HG02610 (cell line): ENCODE results near the gene ZNF618.
"Not testable (repeated sequence)": the region's sequence is repeated elsewhere in the genome, so short reads cannot be mapped to it uniquely, and the experiment has no call there.

Experiments
- ATAC-seq: cut with Tn5 transposase; IDR thresholded peaks from one replicate; pipeline ENCODE4 v1.9.1; 2021; ENCODE audit warnings: mild to moderate bottlenecking, moderate library complexity; ENCODE audit not compliant: unreplicated experiment

ZNF618 gene

GRCh38 chr9:114034196-114034595 is 158.1 kb downstream of the ZNF618 start:
- ATAC-seq, result no peak

- ATAC-seq, result no peak
Observed at GRCh38 chr9:114034661-114035062, 158.6 kb downstream of the ZNF618 start.

- ATAC-seq, result no peak
Observed at GRCh38 chr9:114035221-114035844, 159.2 kb downstream of the ZNF618 start.

- ATAC-seq, result no peak
Observed at GRCh38 chr9:114035845-114036801, 160.0 kb downstream of the ZNF618 start.

DNA sequence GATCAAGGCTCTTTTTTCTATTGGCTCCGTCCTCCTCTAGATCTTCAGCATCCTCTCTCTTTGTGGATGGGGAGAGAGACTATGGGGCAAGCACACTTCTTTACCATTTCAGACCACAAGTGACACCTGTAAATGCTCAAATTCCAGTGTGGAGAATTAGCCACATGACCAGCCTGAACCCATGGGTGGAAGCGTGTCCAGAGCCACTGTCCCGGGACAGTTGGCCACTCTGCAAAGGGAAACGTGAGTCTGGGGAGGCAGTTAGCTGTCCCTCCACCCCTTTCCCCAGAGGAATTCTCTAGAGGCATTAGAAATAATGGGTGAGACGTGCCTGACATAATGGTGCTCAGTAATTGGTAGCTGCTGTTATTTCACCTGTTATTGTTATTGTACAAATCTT is 161.1 kb downstream of the ZNF618 start:
- ATAC-seq, result no peak

DNA sequence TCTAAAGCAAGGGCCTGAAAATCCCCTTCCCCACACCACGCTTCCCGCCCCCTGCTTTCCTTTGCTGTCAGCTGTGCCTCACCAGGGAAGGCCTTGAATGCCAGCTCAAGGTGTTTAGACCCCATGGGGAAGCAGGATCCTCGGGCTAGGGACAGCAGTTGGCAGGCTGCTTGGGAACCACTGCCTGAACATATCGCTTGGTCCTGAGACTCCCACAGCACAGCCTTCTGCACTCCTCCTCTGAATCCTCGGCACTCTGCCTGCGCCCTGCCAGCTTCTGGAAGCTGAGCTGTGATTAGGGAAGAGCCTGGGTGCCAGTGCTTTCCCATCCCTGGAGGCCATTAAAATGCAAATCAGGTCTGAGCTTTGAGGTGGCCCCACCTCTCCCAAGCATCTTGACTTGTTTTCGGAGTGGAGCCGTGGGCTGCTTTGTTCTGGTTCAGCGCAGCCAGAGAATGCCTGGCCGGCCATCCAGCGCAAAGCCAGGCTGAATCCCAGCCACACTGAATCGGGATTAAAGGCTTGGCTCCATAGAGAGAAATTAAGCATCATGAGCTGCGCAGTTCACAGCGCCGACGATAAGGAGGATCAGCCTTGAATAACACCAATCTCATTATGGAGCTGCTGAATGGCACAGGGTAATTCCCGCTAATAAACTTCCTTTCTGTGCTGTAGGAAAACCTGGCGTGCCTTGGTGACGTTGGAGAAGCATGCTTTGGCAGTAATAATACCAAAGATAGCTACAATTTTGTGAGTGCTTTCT is 162.0 kb downstream of the ZNF618 start:
- ATAC-seq, result no peak

GRCh38 chr9:114038724-114039313 is 162.7 kb downstream of the ZNF618 start:
- ATAC-seq, result no peak

GRCh38 chr9:114039484-114039883 is 163.4 kb downstream of the ZNF618 start:
- no peak for ATAC-seq

GRCh38 chr9:114043660-114044059 is 167.6 kb downstream of the ZNF618 start:
- ATAC-seq, result not testable (repeated sequence)

DNA sequence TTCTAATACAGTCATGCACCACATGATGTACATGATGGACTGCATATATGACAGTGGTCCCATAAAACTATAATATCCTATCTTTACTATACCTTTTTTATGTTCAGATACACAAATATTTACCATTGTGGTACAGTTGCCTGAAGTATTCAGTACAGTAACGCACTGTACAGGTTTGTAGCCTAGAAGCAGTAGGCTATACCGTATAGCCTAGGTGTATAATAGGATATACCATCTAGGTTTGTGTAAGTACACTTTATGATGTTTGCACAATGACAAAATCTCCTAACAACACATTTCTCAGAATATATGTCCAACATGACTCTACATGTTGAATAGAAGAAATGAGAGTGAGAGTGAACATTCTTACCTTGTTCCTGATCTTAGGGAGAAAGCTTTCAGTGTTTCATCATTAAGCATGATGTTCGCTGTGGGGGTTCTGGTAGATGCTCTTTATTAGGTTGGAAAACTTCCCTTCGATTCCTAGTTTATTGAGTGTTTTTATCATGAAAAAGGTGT is 170.2 kb downstream of the ZNF618 start:
- ATAC-seq, result no peak

- no peak for ATAC-seq
Observed at GRCh38 chr9:114046875-114047274, 170.8 kb downstream of the ZNF618 start.

DNA sequence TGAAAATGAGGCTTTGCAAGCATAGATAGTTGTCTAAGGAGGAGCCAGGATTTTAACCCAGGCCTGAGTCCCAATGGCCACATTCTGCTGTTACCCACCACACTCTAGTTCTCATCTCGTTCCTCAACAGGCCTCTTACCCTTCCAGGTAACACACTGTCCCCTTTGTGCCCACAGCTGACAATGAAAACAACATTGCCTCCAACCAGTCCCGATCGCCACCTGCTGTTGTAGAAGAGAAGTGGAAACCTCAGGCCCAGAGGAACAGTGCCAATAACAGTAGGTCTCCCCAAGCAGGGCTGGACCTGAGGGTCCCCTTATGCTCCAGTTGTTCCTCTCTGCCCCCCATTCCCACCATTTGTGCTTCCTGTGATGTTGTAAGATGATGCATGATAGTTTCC is 171.6 kb downstream of the ZNF618 start:
- no peak for ATAC-seq

- no peak for ATAC-seq
Observed at GRCh38 chr9:114048533-114049415, 172.7 kb downstream of the ZNF618 start.

DNA sequence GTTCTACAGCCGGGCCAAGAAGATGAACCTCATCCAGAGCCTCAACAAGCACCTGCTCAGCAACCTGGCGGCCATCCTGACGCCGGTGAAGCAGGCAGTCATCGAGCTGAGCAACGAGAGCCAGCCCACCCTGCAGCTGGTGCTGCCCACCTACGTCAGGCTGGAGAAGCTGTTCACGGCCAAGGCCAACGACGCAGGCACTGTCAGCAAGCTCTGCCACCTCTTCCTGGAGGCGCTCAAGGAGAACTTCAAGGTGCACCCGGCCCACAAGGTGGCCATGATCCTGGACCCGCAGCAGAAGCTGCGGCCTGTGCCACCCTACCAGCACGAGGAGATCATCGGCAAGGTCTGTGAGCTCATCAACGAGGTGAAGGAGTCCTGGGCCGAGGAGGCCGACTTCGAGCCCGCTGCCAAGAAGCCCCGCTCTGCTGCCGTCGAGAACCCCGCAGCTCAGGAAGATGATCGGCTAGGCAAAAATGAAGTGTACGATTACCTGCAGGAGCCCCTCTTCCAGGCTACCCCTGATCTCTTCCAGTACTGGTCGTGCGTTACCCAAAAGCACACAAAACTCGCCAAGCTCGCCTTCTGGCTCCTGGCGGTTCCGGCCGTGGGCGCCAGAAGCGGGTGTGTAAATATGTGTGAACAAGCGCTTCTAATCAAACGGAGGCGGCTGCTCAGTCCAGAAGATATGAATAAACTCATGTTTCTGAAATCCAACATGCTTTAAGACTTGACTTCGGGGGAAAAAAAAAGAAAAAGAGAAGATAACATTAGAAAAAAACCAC is 173.5 kb downstream of the ZNF618 start:
- no peak for ATAC-seq

DNA sequence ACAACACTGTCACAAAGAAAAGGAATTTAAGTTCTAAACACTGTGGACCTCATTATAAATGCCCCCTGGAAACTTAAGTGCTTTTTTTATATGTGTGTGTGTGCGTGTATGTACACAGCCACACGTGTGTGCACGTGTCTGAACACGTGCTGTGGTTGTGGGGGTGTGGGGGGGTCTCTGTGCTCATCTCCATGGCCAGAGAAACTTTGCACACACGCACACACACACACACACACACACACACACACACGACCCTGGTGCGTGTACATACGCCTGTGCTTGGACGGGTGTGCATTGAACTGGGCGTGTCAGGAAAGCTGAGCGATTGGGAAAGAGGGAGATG is 174.1 kb downstream of the ZNF618 start:
- ATAC-seq, result no peak

GRCh38 chr9:114050646-114051045 is 174.5 kb downstream of the ZNF618 start:
- no peak for ATAC-seq

DNA sequence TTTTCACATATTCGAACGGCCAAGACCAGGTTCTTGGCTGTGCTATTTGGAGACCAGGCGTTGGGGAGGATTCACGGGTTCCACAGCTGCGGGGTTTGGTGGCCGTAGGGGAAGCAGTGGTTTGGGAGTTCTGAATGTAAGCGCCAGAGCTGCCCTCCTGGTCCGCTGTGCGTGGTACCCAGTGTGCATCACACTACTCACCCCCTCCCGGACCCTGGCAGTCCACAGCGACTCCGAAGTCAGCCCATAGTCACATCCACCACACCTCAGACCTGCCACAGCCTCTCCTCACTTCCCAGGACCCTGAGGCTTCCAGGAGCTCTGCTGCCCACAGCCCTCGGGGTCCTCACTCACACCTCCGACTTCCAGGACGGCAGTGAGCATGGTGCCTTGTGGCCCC is 175.2 kb downstream of the ZNF618 start:
- ATAC-seq, result no peak

DNA sequence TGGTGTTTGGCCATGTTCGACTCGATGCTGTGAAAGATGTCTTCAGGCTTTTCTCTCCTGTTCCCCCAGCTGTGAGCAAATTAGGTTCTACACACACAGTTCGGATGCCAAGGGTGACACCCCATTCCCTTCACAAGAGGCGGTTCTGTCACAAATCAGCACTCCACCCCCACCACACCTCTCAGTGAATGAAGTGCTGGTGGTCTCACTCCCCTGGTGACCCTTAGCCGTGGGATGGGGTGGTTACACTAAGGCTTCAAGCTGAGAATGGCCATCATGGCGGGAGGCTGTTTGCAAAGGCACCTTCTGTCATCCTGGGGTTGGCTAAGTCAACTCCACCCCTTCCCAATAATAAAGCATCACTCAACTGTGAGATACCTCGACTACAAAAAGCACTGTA is 175.6 kb downstream of the ZNF618 start:
- ATAC-seq, result no peak
